Measurements from ENCODE around the gene ZIC5.

Gene ZIC5

GRCh38 chr13:99930925-99931324 is 40.6 kb downstream of the ZIC5 start:
- DNase-seq: no peak

DNA sequence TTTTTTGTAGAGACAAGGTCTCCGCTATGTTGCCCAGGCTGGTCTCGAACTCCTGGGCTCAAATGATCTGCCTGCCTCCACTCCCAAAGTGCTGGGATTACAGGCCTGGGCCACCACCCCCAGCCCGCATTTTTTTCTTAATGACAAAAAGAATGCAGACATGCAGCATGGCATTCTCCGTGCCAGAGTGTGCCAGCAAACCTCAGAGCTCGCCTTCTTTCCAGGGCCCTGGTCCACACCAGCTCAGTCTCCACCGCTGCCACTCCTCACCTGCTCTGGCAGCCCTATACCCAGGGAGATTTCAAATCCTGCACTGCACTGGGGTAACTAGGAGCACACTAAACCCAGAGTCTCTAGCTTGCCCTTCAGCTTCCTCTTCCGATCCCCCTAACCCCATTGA is 41.7 kb downstream of the ZIC5 start:
- no peak for DNase-seq

- DNase-seq: no peak
Measured at GRCh38 chr13:99926014-99926731, 45.4 kb downstream of the ZIC5 start.

DNA sequence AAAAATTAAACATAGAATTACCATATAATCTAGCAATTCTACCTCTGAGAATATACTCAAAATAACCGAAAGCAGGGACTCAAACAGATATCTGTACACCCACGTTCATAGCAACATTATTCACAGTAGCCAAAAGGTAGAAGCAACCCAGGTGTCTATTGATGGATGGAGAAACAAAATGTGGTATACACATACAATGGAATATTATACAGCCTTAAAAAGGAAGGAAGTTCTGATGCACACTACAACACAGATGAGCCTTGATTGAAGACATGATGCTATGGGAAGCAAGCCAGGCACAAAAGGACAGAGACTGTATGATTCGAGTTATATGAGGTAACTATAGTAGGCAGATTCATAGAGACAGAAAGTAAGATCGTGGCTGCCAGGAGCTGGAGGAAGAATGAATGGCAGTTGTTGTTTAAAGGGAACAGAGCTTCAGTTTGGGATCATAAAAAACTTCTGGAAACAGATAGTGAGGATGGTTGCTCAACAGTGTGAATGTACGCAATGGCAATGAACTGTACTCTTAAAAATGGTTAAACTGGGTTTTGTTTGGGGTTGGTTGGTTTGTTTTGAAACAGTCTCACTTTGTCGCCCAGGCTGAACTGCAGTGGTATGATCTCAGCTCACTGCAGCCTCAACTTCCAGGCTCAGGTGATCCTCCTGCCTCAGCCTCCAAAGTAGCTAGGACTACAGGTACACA is 47.5 kb downstream of the ZIC5 start:
- no peak for DNase-seq

DNA sequence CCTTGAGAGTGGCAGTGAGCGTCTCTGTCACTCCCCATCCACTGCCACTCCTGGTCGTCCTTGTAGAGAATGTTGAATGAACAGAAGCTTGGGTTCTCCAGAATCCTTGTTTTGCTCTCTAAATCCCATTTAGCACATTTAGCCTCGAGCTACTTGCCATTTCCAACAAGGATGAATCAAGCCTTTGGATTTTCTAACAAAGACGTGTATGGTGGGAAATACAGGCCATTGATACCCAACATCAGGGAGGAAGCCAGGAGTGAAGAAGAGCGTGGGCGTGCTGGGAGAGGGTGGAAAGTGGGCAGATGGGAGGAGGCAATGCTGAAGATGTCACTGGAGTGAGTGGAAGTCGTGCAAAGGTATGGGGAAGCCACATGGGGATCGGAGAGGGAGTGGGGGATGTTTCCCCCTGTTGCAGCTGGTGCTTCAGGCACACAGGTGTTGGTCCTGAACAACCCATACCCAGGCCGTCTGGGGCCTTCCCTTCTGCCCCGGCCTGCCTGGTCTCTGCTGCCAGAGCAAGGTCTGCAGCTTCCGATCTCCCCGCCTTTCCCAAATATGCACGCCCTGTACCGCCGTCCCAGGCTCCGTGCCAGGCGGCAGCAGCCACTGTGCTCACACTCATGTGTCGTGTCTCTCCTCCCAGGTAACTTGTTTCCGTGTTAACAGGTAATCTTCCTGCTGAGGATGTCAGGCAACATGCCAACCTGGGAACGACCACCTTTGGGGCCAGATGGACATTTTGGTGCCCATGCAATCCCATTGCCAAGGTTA is 48.7 kb downstream of the ZIC5 start:
- DNase-seq: no peak

DNA sequence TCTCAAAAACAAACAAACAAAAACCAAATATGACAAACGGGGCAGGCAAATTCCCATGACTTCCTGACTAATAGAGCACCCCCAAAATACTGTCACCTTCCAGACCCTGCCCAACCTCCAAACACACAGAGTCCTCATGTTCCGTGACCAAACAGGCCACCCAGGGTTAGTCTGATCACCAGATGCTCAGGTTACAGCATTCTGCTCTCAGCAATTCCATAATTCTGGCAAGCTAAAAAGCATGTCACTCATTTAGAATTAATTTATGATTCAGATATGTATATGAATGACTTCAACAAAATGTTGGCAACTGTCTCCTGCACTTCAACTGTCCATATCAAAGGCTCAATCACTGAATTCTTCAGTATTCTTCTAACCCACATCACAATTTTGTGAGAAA is 52.4 kb downstream of the ZIC5 start:
- no peak for DNase-seq

- DNase-seq: peak; percentile 66
Measured at GRCh38 chr13:99916366-99917103, 55.0 kb downstream of the ZIC5 start.

DNA sequence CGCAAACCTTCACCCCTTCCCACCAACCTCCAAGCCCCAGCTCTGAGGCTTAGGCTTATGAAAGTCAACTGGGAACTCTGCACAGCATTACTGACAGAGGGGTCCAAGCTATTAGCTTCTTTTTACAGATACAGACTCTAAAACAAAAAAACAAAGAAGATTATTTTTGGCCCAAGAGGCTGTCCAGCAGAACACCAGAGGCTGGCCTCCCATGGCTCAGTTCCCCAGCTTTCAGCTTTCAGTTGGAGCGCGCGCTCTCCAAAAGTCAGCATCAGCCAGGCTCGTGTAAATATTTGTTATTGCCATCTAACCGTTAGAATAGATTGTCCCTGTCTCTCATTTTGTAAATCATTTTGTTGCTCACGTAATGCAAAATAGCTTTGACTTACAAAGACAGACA is 58.4 kb downstream of the ZIC5 start:
- no peak for DNase-seq

All from CD4-positive, alpha-beta T cell treated with Interleukin-10 for 1 hour (primary cell).